GM21423 (cell line): Measurements from ENCODE around the gene USP35.

Experiments used
- ATAC-seq: cut with Tn5 transposase; IDR thresholded peaks from one replicate; pipeline ENCODE4 v1.9.1; 2021; ENCODE audit warnings: mild to moderate bottlenecking, moderate library complexity; ENCODE audit not compliant: unreplicated experiment

Gene USP35, protein sequence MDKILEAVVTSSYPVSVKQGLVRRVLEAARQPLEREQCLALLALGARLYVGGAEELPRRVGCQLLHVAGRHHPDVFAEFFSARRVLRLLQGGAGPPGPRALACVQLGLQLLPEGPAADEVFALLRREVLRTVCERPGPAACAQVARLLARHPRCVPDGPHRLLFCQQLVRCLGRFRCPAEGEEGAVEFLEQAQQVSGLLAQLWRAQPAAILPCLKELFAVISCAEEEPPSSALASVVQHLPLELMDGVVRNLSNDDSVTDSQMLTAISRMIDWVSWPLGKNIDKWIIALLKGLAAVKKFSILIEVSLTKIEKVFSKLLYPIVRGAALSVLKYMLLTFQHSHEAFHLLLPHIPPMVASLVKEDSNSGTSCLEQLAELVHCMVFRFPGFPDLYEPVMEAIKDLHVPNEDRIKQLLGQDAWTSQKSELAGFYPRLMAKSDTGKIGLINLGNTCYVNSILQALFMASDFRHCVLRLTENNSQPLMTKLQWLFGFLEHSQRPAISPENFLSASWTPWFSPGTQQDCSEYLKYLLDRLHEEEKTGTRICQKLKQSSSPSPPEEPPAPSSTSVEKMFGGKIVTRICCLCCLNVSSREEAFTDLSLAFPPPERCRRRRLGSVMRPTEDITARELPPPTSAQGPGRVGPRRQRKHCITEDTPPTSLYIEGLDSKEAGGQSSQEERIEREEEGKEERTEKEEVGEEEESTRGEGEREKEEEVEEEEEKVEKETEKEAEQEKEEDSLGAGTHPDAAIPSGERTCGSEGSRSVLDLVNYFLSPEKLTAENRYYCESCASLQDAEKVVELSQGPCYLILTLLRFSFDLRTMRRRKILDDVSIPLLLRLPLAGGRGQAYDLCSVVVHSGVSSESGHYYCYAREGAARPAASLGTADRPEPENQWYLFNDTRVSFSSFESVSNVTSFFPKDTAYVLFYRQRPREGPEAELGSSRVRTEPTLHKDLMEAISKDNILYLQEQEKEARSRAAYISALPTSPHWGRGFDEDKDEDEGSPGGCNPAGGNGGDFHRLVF

GRCh38 chr11:78188286-78189173 lies at the start of gene USP35, which contains the start of gene KCTD21:
Gene USP35, plus strand, starts transcription at chr11:78188919. Its CDS starts 7,327 bp downstream, at chr11:78196246.
Gene KCTD21, minus strand, starts transcription at chr11:78188626. Its CDS starts 14,072 bp downstream, at chr11:78174554.
- ATAC-seq, result peak; percentile 98

DNA sequence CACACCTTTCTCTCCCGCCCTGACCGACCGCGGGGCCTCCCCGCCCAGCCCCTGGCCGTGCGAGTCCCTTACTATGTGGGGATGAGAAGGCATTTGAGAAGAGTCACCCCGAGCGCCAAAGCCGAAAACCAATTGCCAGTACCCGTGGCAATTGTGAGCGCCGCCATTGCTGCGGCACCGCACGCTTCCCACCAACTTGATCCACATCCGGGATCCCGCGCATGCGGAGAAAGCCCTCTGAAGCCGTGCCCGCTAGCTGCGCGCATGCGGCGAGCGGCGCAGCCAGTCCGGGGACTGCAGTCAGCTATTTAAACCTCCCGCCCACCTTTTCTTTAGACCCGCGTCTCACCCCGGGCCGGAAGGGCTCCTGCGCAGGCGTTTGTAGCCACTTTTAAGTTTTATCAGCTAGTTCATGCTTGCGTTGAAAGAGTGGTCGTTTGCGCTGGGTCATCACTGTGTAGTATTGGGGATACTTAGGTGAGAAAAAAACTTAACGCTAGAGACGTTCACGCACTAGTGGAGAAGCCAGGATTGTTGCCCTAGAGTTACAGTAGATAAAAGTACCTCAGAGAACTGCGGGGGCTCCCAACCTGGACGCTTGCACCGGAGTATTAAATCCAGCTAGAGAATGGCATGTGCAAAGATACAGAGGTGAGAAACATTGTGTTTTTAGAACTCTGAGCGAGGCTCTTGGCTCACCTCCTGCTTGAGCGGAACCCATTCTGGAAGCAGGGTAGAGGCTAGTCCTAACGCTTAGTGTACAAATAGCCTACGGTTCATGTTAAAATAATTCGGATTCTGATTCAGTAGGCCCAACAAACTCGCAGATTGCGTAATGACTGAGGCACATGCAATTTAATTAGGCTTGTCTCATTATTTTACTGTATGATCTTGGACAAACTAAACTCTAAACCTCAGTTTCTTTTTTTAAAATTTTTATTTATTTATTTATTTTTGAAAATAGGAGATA lies 49.0 kb upstream of the USP35 start, which contains the start of gene ALG8:
Gene ALG8 (minus strand): TSS at position 205 of the 970 bp plus-strand sequence. CDS start 38 bp downstream, at position 167.
- ATAC-seq, result peak; percentile 87

GRCh38 chr11:78140392-78141077 lies 48.2 kb upstream of the USP35 start:
- ATAC-seq, result no peak

DNA sequence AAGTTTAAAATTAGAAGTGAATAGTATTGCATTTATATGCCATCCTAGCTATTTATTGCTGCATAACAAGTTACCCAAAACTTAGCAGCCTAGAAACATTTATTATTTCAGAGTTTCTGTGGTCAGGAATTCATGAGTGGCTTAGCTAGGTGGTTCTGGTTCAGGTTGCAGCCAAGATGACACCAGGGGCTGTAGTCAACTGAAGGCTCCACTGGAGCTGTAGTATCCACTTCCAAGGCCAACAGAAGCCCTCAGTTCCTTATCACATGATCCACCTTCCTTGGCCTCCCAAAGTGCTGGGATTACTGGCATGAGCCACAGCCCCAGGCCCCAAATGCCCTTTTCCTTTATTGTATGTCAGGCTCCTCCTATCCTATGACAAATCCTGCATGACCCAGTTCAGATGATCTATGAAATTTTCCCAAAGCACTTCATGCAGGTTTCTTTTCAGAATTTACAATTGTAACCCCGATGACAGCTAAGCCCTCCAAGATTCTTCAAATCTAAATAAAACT lies 43.2 kb upstream of the USP35 start:
- no peak for ATAC-seq

DNA sequence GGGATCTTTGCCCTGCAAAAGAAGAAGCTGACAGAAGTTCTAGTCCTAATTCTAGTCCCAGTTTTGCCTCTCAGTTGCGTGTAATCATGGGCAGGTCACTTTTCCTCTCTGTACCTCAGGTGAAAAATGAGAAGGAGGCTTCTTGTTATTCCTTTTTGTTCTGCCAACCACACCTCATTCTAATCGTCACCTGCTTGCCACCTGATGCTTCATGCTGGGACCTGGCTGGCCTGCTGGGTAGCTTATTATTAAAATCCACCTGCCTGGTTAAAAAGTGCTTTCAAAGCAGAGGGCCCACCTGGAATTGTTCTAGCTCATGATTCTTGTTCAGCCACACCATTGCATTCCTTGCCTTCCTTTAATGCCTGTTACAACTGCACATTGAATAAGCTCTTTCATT lies 40.9 kb upstream of the USP35 start:
- no peak for ATAC-seq

DNA sequence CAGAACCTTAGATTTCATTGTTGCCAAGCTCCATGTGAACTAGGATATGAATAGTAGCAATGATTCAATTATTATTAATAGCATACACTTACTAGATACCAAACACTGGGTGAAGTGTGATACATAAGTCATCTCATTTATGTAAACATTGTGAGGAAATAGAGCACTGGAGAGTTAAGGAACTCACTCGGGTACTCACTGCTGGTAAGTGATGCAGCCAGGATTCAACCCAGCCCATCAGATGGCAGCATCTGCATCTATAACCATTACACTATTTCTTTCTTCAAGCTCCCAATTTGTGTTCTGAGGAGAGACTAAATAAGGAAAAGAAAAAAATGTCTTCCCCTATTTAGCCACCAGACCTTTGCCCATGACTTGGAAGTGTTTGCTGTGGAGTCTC lies 39.1 kb upstream of the USP35 start:
- no peak for ATAC-seq

DNA sequence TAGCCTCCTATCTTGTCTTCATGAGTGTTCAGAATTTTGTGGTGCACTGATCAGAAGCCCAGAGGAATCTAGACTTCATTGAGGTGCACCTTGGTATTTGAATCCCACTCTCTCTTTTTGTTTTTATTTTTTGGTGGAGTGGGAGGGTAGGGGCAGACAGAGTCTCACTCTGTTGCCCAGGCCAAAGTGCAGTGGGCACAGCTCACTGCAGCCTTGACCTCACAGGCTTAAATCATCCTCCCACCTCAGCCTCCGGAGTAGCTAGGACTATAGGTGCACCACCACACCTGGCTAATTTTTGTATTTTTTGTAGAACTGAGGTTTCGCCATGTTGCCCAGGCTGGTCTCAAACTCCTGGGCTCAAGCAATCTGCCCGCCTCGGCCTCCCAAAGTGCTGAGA lies 38.4 kb upstream of the USP35 start:
- no peak for ATAC-seq

DNA sequence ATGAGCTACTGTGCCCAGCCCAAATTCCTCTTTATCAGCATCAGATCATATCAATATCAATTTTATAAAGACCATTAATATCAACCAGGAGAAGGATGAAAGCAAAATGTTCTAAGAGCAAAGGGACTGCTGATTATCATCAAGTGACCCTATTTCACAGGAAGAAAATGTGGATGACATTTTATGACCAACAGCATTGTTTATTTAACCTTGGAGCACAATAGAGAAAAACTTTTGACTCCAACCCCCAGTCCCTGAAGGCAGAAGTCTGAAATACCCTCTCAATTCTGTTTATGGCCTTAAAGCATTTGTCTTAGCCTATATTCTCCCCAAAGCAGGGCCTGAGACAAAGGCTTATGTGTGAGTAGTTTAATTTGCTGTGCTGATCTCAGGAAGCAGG lies 38.0 kb upstream of the USP35 start:
- no peak for ATAC-seq

- no peak for ATAC-seq
Measured at GRCh38 chr11:78151804-78152203, 36.9 kb upstream of the USP35 start.

DNA sequence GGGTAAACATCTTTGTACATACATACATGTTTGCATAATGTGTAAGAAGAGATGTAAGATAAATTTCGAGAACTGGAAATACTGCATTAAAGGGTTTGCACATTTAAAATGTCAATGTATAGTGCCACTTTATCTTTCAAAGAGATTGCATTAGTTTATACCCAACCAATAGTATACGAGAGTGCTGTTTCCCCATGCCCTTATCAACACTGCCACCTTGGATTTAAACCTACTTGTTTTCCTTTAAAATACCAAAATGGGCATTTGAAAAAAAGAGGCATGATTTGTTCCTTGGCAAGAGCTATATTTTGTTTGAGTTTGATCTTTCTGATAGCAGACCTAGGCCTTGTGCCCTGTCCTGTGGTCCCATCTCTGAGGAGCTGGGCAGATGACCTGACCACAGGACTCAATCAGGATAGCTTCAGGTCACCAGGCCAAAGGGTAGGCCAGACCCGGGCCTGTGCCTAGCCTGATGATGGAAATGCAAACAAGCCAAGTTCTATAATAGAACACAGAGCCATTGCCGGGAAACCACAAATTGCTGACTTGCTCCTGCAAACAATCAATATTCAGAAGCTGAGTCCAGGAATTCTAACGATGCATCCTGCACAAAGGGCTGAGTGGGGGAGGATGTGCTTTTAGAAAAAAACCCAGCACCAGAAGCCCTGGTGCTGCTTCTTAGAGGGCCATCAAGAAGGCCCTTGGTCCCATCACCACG lies 32.4 kb upstream of the USP35 start:
- ATAC-seq, result no peak

- no peak for ATAC-seq
Measured at GRCh38 chr11:78158987-78159652, 29.6 kb upstream of the USP35 start.

DNA sequence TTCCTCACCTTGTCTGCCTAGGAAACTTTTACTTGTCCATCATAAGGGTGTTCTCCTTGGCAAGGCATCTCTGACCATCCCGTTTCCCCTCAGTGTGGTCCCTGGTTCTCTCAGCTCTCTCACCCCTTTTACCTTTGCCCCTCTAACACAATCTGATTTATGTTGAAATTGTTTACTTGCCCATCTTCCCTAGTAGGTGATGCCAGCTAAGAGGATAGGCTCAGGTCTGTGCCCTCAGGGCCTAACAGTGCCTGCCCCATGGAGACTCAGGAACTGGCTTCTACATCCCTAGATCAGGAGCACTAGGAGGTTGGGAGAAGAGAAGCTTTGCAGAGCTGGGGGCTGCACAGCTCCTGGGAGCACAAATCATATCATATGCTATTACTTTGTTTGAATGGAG lies 28.2 kb upstream of the USP35 start:
- ATAC-seq, result no peak

- ATAC-seq, result no peak
Measured at GRCh38 chr11:78161346-78161745, 27.4 kb upstream of the USP35 start.

- ATAC-seq, result no peak
Measured at GRCh38 chr11:78161962-78162371, 26.8 kb upstream of the USP35 start.

DNA sequence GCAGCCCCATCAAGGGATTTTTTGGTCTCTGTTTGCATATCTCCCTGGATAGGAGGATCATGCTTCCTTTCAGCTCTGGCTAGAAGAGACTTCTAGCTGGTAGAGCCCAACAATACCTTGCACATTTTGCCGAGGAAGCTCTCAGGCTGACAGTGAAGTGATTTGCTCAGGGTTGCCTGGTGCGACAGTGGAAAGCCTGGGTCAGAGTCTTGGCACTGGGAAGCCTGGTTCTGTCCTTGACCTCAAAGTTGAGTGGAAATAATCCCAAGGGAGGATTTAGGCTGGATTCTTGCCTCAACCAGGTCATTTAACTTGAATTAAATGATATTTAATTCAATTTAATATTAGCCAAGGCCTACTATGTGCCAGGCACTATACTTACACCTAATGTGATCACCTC lies 24.9 kb upstream of the USP35 start:
- ATAC-seq, result no peak

GRCh38 chr11:78164471-78164870 lies 24.2 kb upstream of the USP35 start:
- ATAC-seq, result no peak

- no peak for ATAC-seq
Measured at GRCh38 chr11:78166855-78167469, 21.8 kb upstream of the USP35 start.
